Left hindlimb (tissue), 1 donor: Measurements from ENCODE around the gene SMOC2.

Experiments
- DNase-seq: peaks from one replicate; pipeline ENCODE4 v3.0.0-alpha.2; 2018

SMOC2 gene

DNA sequence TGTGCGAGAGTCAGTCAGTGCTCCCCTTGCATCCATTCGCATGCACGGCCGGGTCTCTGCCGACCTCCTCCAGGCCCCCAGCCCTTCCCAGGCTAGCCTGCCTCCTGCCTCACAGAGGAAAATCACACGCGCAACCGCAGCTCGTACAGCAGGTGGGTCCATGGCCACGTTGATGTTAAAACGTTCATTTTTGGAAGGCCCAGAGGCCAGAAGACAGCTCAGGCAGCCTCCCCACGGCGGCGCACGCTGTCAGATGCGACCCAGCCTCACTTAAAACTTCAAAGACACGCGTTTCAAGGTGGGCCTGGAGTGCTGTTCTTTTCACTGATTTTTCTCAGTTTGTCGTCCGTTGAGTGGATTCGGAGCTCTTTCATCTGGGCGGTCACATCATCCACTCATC is 276.5 kb downstream of the SMOC2 start:
- DNase-seq, result no peak
